Measurements from ENCODE around the gene CYFIP1. TPM values are rescaled to one million over a fixed set of nuclear protein-coding genes. Genes with fewer than 3 reads are reported as not detected.

CYFIP1 gene
- total RNA-seq, 1 donor from 2014 or later: 104 TPM

DNA sequence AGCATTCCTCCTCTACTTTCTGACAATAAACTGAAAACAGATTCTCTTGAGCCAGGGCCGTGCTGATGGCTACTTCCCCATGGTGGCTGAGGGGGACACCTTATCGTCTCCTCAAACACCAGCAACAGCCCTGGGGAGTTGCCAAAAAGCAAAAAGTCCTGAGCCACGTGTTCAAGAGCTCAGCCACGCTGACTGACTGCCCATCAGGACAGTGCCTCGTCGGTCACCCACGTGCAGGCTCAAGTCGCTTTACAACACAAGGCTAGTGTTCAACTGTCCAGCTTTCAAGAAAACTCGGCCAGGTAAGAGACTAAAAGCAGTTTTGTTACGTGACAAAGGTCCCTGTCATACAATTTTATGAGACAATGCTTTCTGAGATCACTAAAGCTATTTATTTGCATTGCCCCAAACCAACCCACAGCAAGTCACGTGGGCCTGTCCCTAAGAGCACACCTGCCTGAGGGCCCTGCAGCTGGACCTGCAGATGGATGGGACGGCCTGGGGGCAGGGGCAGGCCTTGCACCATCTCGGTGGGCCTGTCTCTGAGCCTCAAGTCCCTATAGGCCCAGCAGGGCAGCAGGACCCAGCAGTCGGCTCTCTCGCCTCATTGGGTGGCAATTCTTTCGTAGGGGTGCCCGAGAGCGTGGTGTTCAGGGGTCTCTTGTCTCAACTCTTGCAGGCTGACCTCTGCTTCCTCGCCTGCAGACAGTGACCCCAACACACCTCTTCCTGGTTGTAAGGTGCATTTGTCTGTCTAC is 99.0 kb downstream of the CYFIP1 start:
- no peak overlapping the region for H3K4me3 ChIP-seq (ENCODE audit: low read depth, low read length)
- no peak for DNase-seq (ENCODE audit: low read depth)
- TF ChIP-seq, protein P1, sequence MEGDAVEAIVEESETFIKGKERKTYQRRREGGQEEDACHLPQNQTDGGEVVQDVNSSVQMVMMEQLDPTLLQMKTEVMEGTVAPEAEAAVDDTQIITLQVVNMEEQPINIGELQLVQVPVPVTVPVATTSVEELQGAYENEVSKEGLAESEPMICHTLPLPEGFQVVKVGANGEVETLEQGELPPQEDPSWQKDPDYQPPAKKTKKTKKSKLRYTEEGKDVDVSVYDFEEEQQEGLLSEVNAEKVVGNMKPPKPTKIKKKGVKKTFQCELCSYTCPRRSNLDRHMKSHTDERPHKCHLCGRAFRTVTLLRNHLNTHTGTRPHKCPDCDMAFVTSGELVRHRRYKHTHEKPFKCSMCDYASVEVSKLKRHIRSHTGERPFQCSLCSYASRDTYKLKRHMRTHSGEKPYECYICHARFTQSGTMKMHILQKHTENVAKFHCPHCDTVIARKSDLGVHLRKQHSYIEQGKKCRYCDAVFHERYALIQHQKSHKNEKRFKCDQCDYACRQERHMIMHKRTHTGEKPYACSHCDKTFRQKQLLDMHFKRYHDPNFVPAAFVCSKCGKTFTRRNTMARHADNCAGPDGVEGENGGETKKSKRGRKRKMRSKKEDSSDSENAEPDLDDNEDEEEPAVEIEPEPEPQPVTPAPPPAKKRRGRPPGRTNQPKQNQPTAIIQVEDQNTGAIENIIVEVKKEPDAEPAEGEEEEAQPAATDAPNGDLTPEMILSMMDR (conservative IDR thresholded peaks at IDR 0.05; ENCODE audit: low read depth, low read length): no peak

DNA sequence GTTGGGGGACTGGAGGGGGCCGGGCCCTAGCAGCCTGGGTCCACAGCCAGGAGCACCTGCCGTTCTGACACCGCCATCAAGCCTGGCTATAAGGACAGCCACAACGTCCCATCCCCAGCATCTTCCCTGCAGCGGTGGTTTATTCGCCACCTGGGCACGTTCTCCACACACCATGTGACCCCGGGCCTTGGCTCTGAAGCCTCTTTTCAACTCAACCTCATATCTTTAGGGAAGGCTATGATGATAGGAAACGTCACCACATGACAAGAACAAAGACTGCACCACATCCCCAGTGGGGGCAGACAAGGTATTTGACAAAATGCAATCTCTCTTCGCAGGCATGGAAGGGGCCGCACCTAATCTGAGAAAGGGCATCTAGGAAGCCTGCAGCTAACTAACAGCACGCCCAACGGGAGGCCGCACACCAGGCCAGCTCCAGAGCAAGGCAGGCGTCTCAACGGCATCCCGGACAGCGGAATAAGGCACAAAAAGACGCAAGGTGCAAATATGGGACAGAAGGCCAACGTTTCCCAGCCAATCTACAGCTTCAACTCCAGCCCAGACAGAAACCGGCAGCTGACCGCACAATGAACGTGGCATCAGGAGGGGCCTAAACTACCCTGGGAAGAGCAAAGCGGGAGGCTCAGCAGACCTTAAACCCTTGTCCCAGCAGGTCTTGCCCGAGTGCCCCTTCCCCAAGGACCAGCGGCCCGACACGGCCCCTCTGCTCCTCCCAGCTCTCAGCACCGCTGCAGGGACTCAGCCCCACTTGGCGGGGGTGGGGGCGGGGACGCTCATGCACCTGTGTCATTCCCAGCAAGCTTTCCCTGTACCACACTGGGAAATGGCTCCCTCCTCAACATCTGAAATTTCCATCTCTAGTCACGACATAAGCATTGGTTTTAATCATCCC is 99.8 kb downstream of the CYFIP1 start:
- TF ChIP-seq, protein P1 (conservative IDR thresholded peaks at IDR 0.05; ENCODE audit: low read depth, low read length): no peak
- no peak for DNase-seq (ENCODE audit: low read depth)
- no peak overlapping the region for H3K4me3 ChIP-seq (ENCODE audit: low read depth, low read length)

DNA sequence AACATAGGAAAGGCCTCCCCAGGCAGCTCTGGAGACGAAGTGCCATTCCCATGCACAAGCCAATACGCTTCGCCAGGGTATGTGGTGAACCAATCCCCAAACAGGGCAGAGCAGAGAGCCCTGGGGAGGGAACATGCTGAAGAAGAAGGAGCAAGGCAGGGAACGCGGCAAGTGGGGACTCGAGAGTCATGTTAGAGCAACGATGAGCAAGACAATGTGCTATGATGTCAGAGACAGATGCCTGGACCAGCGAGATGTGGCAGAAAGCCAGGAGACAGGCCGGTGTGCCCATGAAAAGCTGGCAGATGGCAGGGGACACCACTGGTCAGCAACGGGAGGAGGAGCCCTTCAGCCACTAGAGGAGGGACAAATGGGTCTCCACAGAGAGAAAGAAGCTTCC is 102.1 kb downstream of the CYFIP1 start:
- H3K4me3 ChIP-seq (ENCODE audit: low read depth, low read length): no peak overlapping the region
- DNase-seq (ENCODE audit: low read depth): no peak
- TF ChIP-seq, protein P1 (conservative IDR thresholded peaks at IDR 0.05; ENCODE audit: low read depth, low read length): no peak

DNA sequence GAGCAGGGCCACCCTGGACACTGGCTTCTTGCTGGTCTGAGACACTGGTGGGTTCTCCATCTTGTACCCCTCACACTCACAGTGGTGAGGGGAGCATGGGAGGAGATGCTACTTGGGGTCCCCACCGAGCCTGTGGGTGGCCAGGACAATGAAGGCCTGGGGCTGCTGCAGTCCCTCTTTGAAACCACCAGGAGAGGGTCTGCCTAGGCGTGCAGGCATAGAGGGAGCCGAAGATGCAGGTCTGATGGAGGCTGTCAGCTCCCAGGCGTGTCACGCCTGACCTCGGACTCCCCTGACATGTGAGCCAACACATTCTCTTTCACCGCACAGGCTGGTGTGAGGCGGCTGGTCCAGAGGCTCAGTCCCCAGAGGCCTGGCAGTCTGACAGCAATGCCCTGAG is 102.6 kb downstream of the CYFIP1 start:
- DNase-seq (ENCODE audit: low read depth): no peak
- TF ChIP-seq, protein P1 (conservative IDR thresholded peaks at IDR 0.05; ENCODE audit: low read depth, low read length): no peak

DNA sequence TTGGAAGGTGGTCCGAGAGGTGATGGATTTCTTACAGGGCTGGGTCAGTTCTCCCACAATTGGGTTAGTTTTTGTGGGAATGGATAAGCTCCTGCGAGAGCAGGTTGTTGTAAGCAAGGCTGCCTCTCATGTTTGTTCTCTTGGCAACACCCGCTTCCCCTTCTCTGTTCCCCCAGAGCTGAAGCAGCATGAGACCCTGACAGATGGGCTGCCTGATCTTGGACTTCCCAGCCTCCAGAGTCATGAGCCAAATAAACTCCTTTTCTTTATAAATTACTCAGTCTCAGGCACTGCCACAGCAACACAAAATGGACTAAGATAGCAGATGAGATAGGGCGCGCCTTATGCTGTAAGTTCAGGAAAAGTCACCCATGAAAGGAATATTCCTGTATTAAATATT is 103.1 kb downstream of the CYFIP1 start:
- TF ChIP-seq, protein P1 (conservative IDR thresholded peaks at IDR 0.05; ENCODE audit: low read depth, low read length): no peak
- DNase-seq (ENCODE audit: low read depth): no peak
- H3K4me3 ChIP-seq (ENCODE audit: low read depth, low read length): no peak overlapping the region

More for the DNA sequence above, 102.6 kb downstream of the CYFIP1 start:
- no peak overlapping the region for H3K4me3 ChIP-seq (ENCODE audit: low read depth, low read length)

DNA sequence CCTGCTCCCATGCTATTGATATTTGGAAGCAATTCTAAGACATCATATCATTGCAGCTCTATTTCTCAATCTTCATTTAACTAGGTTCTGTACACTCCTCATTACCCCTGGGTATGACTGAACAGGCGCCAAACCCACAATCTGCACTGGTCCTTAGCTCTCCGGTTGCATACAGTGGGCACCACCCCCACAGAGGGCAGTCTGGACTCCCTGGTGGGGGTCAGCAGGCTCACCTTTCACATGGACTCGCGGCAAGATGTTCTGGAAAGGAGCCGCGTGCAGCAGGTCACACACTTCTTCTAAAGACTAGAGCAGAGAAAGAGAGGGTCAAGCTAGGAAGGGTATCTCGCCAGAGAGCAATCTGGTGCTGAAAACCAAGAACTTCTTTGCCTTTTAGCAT is 105.2 kb downstream of the CYFIP1 start:
- no peak for DNase-seq (ENCODE audit: low read depth)
- TF ChIP-seq, protein P1 (conservative IDR thresholded peaks at IDR 0.05; ENCODE audit: low read depth, low read length): no peak
- no peak overlapping the region for H3K4me3 ChIP-seq (ENCODE audit: low read depth, low read length)

Data from epithelial cell of proximal tubule (primary cell).